NCI-H146 treated with DMSO at 0.1 percent for 48 hours (cell line): ENCODE data around the gene WFIKKN2.
"Not testable (repeated sequence)": the region's sequence is repeated elsewhere in the genome, so short reads cannot be mapped to it uniquely, and the experiment has no call there.

ENCODE experiments used
- DNase-seq: peaks from one replicate; lab custom pipeline; 2025; ENCODE audit not compliant: unreplicated experiment; lab: John Stamatoyannopoulos, UW

WFIKKN2 gene

DNA sequence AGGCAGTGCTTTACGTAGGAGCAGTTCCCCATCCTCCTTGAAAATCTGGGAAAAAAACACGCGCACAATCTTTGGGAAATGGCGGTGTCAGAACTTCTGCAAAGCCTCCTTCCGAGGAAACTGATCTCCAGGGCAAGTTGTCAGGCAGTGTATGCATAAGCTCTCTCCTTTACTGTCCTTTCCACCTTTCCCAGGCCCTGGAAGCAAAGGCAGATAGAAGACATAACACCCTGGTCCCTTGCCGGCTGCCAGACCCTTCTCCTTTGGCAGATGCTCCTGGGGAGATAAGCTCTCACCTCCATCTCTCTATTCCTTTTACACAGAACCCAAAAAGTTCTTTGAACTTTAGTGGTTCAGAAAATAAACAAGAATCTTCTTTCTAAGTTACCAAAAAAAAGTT is 18.4 kb downstream of the WFIKKN2 start:
- DNase-seq, result no peak

- no peak for DNase-seq
These were observed 20.4 kb downstream of the WFIKKN2 start for GRCh38 chr17:50855708-50856330.

DNA sequence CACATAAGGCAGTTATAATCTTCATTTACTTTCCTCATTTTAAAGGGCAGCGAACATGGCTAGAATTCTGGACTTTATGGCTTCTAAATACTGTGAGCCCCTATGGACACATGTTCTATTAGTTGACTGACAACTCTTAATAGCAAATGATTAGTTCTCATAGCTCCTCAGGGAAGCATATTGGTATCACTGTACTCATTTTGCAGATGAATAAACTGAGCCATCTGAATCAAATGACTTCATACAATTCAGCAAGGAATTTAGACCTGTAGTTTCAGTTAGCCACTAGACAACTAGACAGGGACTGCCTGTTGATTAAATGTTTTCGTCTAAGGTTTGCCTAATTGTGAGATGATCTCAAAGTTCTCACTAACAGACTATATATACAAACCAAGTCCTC is 21.0 kb downstream of the WFIKKN2 start:
- DNase-seq, result no peak

DNA sequence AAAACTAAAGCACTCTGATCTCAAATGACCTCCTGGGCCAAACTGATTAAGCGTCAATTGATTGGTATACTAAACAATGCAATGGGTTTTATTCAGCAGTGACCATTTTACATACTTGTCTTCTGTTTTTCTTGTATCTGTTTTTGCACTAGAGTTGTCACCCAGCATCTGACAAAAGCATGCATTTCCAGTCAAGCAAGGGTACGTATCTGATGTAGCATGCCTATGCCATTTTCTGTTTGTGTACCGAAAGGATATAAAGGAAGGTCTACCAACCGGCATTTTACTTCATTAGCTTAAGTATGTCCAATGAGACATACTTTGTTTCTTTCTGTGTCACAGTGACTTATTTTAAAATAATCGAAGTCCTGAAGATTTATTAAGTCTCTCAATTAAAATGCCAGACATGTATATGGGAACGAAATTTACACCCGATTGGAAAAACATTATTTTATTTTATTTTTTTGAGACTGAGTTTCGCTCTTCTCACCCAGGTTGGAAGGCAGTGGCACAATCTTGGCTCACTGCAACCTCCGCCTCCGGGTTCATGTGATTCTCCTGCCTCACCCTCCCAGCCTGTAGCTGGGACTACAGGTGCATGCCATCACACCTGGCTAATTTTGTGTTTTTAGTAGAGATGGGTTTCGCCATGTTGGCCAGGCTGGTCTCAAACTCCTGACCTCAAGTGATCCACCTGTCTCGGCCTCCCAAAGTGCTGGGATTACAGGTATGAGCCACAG is 23.3 kb downstream of the WFIKKN2 start:
- DNase-seq, result no peak

- not testable (repeated sequence) for DNase-seq
These were observed 24.3 kb downstream of the WFIKKN2 start for GRCh38 chr17:50859727-50860126.

DNA sequence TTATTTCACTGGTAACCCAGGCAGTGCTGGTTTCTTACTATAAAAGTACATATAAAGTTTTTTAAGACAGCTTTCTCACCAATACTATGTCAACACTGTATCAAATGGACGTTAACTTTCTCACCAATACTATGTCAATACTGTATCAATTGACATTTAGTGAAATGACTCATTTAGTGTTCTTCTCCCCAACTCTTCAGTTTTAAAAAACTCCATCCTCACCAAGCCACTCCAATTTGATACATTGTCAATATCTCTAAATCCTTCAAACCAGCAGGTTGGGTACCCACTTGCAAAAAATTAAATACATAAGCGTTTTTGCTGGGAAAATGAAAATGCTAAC is 25.9 kb downstream of the WFIKKN2 start:
- no peak for DNase-seq

GRCh38 chr17:50861822-50862528 is 26.6 kb downstream of the WFIKKN2 start:
- DNase-seq, result no peak

DNA sequence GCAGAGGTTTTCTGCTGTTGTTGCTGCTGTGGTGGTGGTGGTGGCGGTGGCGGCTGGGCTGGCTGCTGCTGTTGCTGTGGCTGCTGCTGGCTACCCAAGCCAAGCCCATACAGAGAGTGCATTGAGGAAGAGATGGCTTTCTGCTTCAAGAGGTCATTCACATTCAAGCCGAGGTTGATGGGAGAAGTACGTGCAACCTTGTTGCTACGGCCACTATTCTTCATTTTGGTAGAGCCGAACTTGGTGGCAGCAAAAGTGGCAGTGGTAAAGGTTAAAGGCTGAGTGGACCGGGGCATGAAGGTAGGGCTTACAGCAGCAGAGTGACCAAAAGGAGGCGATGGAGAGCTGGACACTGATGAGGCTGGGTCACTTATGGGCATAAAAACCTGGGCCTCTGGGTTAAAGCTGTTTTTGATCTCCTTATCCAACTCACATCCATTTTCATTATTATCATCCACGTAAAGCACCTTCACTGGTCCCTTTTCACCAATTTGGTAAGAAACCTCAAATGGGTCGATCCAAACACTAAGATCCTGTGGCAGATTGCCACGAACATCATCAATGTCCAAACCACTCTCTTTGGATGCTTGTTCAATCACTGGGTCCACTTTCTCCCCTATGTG is 27.9 kb downstream of the WFIKKN2 start:
- peak; percentile 3 for DNase-seq

DNA sequence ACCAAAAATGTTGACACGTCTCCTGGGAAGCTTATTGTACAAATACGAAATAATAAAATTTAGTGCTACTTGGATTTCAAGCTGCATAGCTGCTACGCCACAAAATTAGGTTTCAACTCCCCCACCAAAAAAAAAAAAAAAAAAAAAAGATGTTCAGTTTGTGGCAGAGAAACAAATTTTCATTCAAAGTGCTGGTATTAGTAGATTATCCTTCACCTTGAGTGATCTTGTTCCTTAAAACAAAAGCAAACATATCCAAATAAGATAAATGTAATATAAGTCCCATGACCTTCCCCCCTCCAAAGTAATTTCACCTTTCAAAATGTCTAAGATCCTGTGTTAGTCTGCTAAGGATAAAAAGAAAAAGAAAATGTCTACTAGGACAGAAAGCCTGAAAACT is 28.5 kb downstream of the WFIKKN2 start:
- no peak for DNase-seq

- DNase-seq, result no peak
These were observed 29.3 kb downstream of the WFIKKN2 start for GRCh38 chr17:50864747-50865059.

GRCh38 chr17:50865060-50865867 is 29.9 kb downstream of the WFIKKN2 start:
- DNase-seq, result peak; percentile 34

DNA sequence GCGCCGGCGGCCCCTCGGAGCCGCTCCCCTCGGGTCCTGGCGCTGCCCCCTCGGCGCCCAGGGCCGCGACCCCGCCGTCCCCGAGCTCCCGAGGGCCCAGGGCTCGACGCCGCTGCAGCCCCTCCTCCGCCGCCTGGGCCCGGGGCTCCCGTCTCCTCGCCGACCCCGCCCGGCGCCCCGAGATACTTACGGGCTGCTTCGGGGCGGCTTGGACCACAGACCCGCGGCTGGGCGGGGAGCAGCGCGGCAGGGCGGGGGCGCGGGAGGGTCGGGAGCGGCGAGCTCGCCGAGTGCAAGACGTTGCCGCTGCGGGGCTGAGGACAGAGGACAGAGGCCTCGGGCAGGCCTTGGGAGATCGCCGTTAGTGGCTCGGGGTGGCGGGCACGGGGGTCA is 30.5 kb downstream of the WFIKKN2 start:
- no peak for DNase-seq

GRCh38 chr17:50866261-50866949 is 31.0 kb downstream of the WFIKKN2 start, which contains the start of gene TOB1:
TOB1 (minus strand) TSS chr17:50866354; CDS start chr17:50864017, 2,337 bp downstream.
- peak; percentile 94 for DNase-seq

- DNase-seq, result peak; percentile 81
These were observed 31.6 kb downstream of the WFIKKN2 start for GRCh38 chr17:50866950-50867362.

DNA sequence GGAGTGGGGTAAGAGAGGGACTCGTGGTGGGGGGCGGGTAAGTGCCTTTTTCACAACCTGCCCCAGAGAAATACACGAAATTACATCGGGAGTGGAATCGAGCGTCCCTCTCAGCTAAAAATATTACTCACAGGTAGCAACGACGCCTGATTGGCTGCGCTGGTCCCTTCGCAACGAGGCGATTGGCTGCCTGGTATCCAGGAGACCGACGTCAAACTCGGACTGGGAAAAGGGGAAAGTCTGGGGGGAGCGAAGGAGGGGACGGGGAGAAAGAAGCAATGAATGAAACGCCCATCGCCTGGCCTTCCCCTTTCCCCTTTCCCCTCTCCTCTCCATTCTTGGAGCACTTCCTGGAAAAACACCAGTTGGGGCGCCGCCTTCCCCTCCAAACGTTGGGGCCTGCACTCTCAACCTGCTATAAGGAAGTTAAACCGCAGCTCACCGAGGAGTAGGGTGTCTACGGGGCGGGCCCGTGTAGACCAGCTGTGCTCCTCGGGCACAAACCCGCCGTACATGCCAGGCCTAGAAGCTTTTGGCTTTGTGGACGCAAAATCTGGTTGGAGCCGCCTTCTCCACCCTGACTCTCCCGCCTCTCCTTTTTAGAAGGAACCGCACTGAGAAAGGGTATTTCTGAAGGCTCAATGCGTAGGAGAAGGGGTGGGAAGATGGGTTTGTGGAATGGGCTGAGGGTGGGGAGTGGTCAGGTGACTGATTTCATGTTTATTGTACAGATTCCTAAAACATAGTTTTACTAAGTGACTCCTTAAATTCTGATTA is 32.2 kb downstream of the WFIKKN2 start:
- DNase-seq, result peak; percentile 93

GRCh38 chr17:50868140-50868438 is 32.7 kb downstream of the WFIKKN2 start:
- DNase-seq, result no peak

- no peak for DNase-seq
These were observed 33.2 kb downstream of the WFIKKN2 start for GRCh38 chr17:50868602-50869001.

- no peak for DNase-seq
These were observed 36.0 kb downstream of the WFIKKN2 start for GRCh38 chr17:50871364-50871763.

- no peak for DNase-seq
These were observed 36.5 kb downstream of the WFIKKN2 start for GRCh38 chr17:50871898-50872297.
